SK-N-SH (cell line): ENCODE data around the gene COL3A1. TPM values are rescaled to one million over a fixed set of nuclear protein-coding genes. Genes with fewer than 3 reads are reported as not detected.

ENCODE experiments used
- CTCF ChIA-PET: fragments of 300-600, 350-600 bp; formaldehyde crosslinking; extraction: SDS; loops from one replicate; lab custom pipeline; 2021; lab: Yijun Ruan, JAX
- POLR2A ChIA-PET: fragments of 350-600 bp; sonication (Branson Sonifier 250); formaldehyde crosslinking; extraction: SDS; loops from one replicate; lab custom pipeline; 2020; ENCODE audit warnings: antibody characterized with exemption, inconsistent platforms; lab: Yijun Ruan, JAX
- DNase-seq: peaks from one replicate; pipeline ENCODE4 v3.0.0; 2012
- H2AFZ ChIP-seq: fragments of 200-600 bp; sonication (generic); 2 replicates; pipeline ENCODE4 v1.8.1; 2016; ENCODE audit warnings: antibody characterized with exemption, mild to moderate bottlenecking, low read depth
- H3F3A ChIP-seq: fragments of 200-600 bp; sonication (generic); replicated peaks from 2 replicates; pipeline ENCODE3; 2016; ENCODE audit warnings: antibody characterized with exemption, mild to moderate bottlenecking; ENCODE audit not compliant: insufficient read depth
- H3K27ac ChIP-seq, 2 experiments: fragments of 200-500 bp in 1 of 2; fragments of 200-600 bp in 1 of 2; sonication (Bioruptor generic) in 1 of 2; sonication (generic), shearing (Covaris generic) in 1 of 2; 2 replicates each; pipeline versions ENCODE4 v1.5.1 to v1.6.1; 2014 to 2016; ENCODE audit warnings: low read depth in 2 of 2, inconsistent platforms in 1 of 2, low read length in 1 of 2, mild to moderate bottlenecking in 1 of 2, mixed read lengths in 1 of 2
- H3K27me3 ChIP-seq: fragments of 200-600 bp; sonication (generic), shearing (Covaris generic); 2 replicates; pipeline ENCODE4 v1.6.1; 2016; ENCODE audit warnings: mixed run types; ENCODE audit not compliant: insufficient read depth
- H3K36me3 ChIP-seq, 2 experiments: fragments of 200-500 bp in 1 of 2; fragments of 200-600 bp in 1 of 2; sonication (Bioruptor generic) in 1 of 2; sonication (generic) in 1 of 2; replicated peaks in 1 of 2; 2 replicates each; pipeline versions ENCODE3 to v1.5.1; 2014 to 2016; ENCODE audit warnings: low read length in 1 of 2, mild to moderate bottlenecking in 1 of 2; ENCODE audit not compliant: insufficient read depth in 2 of 2, control insufficient read depth in 1 of 2
- H3K4me1 ChIP-seq, 2 experiments: fragments of 200-500 bp in 1 of 2; fragments of 200-600 bp in 1 of 2; sonication (Bioruptor generic) in 1 of 2; sonication (generic), shearing (Covaris generic) in 1 of 2; 2 replicates each; pipeline versions ENCODE4 v1.5.1 to v1.6.1; 2014 to 2016; ENCODE audit warnings: low read depth in 1 of 2, low read length in 1 of 2, mixed run types in 1 of 2; ENCODE audit not compliant: insufficient read depth in 2 of 2, control insufficient read depth in 1 of 2
- H3K4me2 ChIP-seq: fragments of 200-600 bp; sonication (generic), shearing (Covaris generic); 2 replicates; pipeline ENCODE4 v1.6.1; 2017; ENCODE audit warnings: mixed run types
- H3K4me3 ChIP-seq, 2 experiments: fragments of 200-500 bp in 1 of 2; fragments of 200-600 bp in 1 of 2; sonication (Bioruptor generic) in 1 of 2; sonication (generic), shearing (Covaris generic) in 1 of 2; 2 replicates each; pipeline versions ENCODE4 v1.5.1 to v1.8.1; 2014 to 2016; ENCODE audit warnings: low read depth in 2 of 2, inconsistent platforms in 1 of 2, low read length in 1 of 2, mild to moderate bottlenecking in 1 of 2, mixed read lengths in 1 of 2, moderate library complexity in 1 of 2
- H3K79me2 ChIP-seq: fragments of 200-600 bp; sonication (generic); 2 replicates; pipeline ENCODE4 v1.8.1; 2017; ENCODE audit warnings: mild to moderate bottlenecking; ENCODE audit not compliant: insufficient read depth
- H3K9ac ChIP-seq: fragments of 200-600 bp; sonication (generic); 2 replicates; pipeline ENCODE4 v1.6.1; 2017; ENCODE audit warnings: mixed run types
- H3K9me2 ChIP-seq: fragments of 200-600 bp; sonication (generic); 2 replicates; pipeline ENCODE4 v1.6.1; 2017; ENCODE audit warnings: mixed run types
- H3K9me3 ChIP-seq: fragments of 200-600 bp; sonication (generic); 2 replicates; pipeline ENCODE4 v1.6.1; 2017; ENCODE audit warnings: mixed run types, mild to moderate bottlenecking, moderate library complexity
- H4K20me1 ChIP-seq: fragments of 200-600 bp; sonication (generic); 2 replicates; pipeline ENCODE4 v1.6.1; 2017; ENCODE audit warnings: mild to moderate bottlenecking, mixed run types; ENCODE audit not compliant: insufficient read depth
- CHD2 ChIP-seq: fragments of 150-350 bp; IDR thresholded peaks from 2 replicates; pipeline ENCODE4 v1.6.1; 2018; ENCODE audit warnings: low read length; ENCODE audit not compliant: partially characterized antibody
- ELF1 ChIP-seq: IDR thresholded peaks from 2 replicates; pipeline ENCODE4 v1.4.0; 2012
- FOSL2 ChIP-seq: IDR thresholded peaks from 2 replicates; pipeline ENCODE4 v1.4.0; 2012; ENCODE audit warnings: low read depth, mild to moderate bottlenecking, moderate library complexity, borderline replicate concordance
- FOXM1 ChIP-seq: IDR thresholded peaks from 2 replicates; pipeline ENCODE4 v1.4.0; 2012; ENCODE audit warnings: low read depth, mild to moderate bottlenecking
- GABPA ChIP-seq: IDR thresholded peaks from 2 replicates; pipeline ENCODE4 v1.4.0; 2012; ENCODE audit warnings: low read depth, mild to moderate bottlenecking
- JUND ChIP-seq: IDR thresholded peaks from 2 replicates; pipeline ENCODE4 v1.4.0; 2012
- NFIC ChIP-seq: IDR thresholded peaks from 2 replicates; pipeline ENCODE4 v1.4.0; 2012; ENCODE audit warnings: borderline replicate concordance
- RAD21 ChIP-seq: IDR thresholded peaks from 2 replicates; pipeline ENCODE4 v1.6.1; 2012; ENCODE audit warnings: mild to moderate bottlenecking, low read length
- RCOR1 ChIP-seq: fragments of 150-350 bp; IDR thresholded peaks from 2 replicates; pipeline ENCODE4 v1.6.1; 2017; ENCODE audit warnings: antibody characterized with exemption, low read length
- SIN3A ChIP-seq: IDR thresholded peaks from 2 replicates; pipeline ENCODE4 v1.6.1; 2012; ENCODE audit warnings: low read depth, mild to moderate bottlenecking, low read length, moderate library complexity, borderline replicate concordance
- SMC3 ChIP-seq: IDR thresholded peaks from 2 replicates; pipeline ENCODE4 v1.6.1; 2012; ENCODE audit warnings: low read depth, low read length, improper control_type of control experiment
- TCF12 ChIP-seq: IDR thresholded peaks from 2 replicates; pipeline ENCODE4 v1.4.0; 2012
- USF2 ChIP-seq: fragments of 150-350 bp; IDR thresholded peaks from 2 replicates; pipeline ENCODE4 v1.6.1; 2017; ENCODE audit warnings: antibody characterized with exemption, low read length, low read depth, borderline replicate concordance
- WGBS: methylation state at CpG from one replicate; pipeline ENCODE4 v1.1.6; 2017; ENCODE audit warnings: low lambda C conversion rate; 5-methylcytosine and 5-hydroxymethylcytosine counted together
- polyA plus RNA-seq, 3 experiments: library from polyadenylated mRNA; depleted of rRNA; stranded (reverse); fragments of >200 nt; gene quantifications; 2 replicates each; pipeline ENCODE4 v1.2.3, GENCODE V29; 2012
- TF ChIP-seq, protein P1 (sequence below): IDR thresholded peaks from 2 replicates; pipeline ENCODE4 v1.4.0; 2012; ENCODE audit warnings: low read depth
- TF ChIP-seq, protein P2 (sequence below): IDR thresholded peaks from 2 replicates; pipeline ENCODE4 v1.4.0; 2012; ENCODE audit warnings: low read depth, borderline replicate concordance
- TF ChIP-seq, protein P3 (sequence below): IDR thresholded peaks from 2 replicates; pipeline ENCODE4; 2012

COL3A1 gene
- polyA plus RNA-seq, 1 of the 3 experiments (the other 2 are of a cell fraction) = 987 TPM

- 83% methylated on average over 3 of the region's 3 CpGs for WGBS
- H3K27me3 ChIP-seq = no peaks in the 10 kb centered on the region
- no peaks in the 10 kb centered on the region for H4K20me1 ChIP-seq
- TF ChIP-seq USF2 (no peak), RAD21 (no peak), JUND (no peak), NFIC (no peak), SIN3A (no peak), TCF12 (no peak), FOSL2 (no peak), GABPA (no peak), SMC3 (no peak), CHD2 (no peak), ELF1 (no peak), RCOR1 (no peak), FOXM1 (no peak)
- TF ChIP-seq, protein P1, sequence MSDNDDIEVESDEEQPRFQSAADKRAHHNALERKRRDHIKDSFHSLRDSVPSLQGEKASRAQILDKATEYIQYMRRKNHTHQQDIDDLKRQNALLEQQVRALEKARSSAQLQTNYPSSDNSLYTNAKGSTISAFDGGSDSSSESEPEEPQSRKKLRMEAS = no peak
- TF ChIP-seq, protein P2, sequence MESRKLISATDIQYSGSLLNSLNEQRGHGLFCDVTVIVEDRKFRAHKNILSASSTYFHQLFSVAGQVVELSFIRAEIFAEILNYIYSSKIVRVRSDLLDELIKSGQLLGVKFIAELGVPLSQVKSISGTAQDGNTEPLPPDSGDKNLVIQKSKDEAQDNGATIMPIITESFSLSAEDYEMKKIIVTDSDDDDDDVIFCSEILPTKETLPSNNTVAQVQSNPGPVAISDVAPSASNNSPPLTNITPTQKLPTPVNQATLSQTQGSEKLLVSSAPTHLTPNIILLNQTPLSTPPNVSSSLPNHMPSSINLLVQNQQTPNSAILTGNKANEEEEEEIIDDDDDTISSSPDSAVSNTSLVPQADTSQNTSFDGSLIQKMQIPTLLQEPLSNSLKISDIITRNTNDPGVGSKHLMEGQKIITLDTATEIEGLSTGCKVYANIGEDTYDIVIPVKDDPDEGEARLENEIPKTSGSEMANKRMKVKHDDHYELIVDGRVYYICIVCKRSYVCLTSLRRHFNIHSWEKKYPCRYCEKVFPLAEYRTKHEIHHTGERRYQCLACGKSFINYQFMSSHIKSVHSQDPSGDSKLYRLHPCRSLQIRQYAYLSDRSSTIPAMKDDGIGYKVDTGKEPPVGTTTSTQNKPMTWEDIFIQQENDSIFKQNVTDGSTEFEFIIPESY = no peak
- TF ChIP-seq, protein P3, sequence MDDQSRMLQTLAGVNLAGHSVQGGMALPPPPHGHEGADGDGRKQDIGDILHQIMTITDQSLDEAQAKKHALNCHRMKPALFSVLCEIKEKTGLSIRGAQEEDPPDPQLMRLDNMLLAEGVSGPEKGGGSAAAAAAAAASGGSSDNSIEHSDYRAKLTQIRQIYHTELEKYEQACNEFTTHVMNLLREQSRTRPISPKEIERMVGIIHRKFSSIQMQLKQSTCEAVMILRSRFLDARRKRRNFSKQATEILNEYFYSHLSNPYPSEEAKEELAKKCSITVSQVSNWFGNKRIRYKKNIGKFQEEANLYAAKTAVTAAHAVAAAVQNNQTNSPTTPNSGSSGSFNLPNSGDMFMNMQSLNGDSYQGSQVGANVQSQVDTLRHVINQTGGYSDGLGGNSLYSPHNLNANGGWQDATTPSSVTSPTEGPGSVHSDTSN = no peak
- peaks cover 10% of the 10 kb centered on the region for H3F3A ChIP-seq
- no peaks in the 10 kb centered on the region; the same call in 1 of the 2 replicates for H3K9me2 ChIP-seq
- H2AFZ ChIP-seq = no peak overlapping the region
- peaks cover 0 to 7% of the 10 kb centered on the region in 2 experiments; a peak in 1 of 4 replicates for H3K4me1 ChIP-seq
- H3K36me3 ChIP-seq = no peaks in the 10 kb centered on the region
- no peak overlapping the region for H3K4me3 ChIP-seq
- DNase-seq = no peak
- POLR2A ChIA-PET = no interaction called here
- H3K9ac ChIP-seq = no peak overlapping the region
- H3K27ac ChIP-seq = no peak overlapping the region
- H3K9me3 ChIP-seq = no peaks in the 10 kb centered on the region
- H3K79me2 ChIP-seq = no peaks in the 10 kb centered on the region
- H3K4me2 ChIP-seq = no peak overlapping the region
- CTCF ChIA-PET = interaction anchor here (1.4 kb wide), 1 partner anchor 23 kb away, joined by 4 read pairs; no protein-coding TSS in a partner anchor
Measured at GRCh38 chr2:188963741-188964140, 10.4 kb upstream of the COL3A1 start.
